GM18868 (cell line): ENCODE measurements around the gene PTPRA.
"Not testable (repeated sequence)": the region's sequence is repeated elsewhere in the genome, so short reads cannot be mapped to it uniquely, and the experiment has no call there.

Experiments used
- ATAC-seq: cut with Tn5 transposase; IDR thresholded peaks from one replicate; pipeline ENCODE4 v1.9.1; 2021; ENCODE audit warnings: mild to moderate bottlenecking, moderate library complexity; ENCODE audit not compliant: unreplicated experiment

PTPRA gene

GRCh38 chr20:3067139-3068014, 194.1 kb downstream of the PTPRA start:
- ATAC-seq = no peak

GRCh38 chr20:3068075-3068474, 194.8 kb downstream of the PTPRA start:
- ATAC-seq = no peak

GRCh38 chr20:3068986-3069900, 196.0 kb downstream of the PTPRA start:
- ATAC-seq = no peak

GRCh38 chr20:3070725-3071124, 197.4 kb downstream of the PTPRA start:
- no peak for ATAC-seq

GRCh38 chr20:3071266-3071609, 198.0 kb downstream of the PTPRA start:
- ATAC-seq = no peak

GRCh38 chr20:3071610-3072529, 198.6 kb downstream of the PTPRA start, which contains the start of gene OXT:
TSS of gene OXT (plus strand) at chr20:3071620. CDS start at chr20:3071656, 36 bp downstream.
- ATAC-seq = no peak

GRCh38 chr20:3072530-3073250, 199.4 kb downstream of the PTPRA start:
- no peak for ATAC-seq

GRCh38 chr20:3073251-3073643, 200.0 kb downstream of the PTPRA start:
- ATAC-seq = not testable (repeated sequence)

- no peak for ATAC-seq
These were observed 201.5 kb downstream of the PTPRA start for GRCh38 chr20:3074812-3075211.

GRCh38 chr20:3075315-3075714, 202.0 kb downstream of the PTPRA start:
- ATAC-seq = not testable (repeated sequence)

GRCh38 chr20:3077618-3078134, 204.4 kb downstream of the PTPRA start:
- ATAC-seq = no peak

GRCh38 chr20:3080939-3081388, 207.7 kb downstream of the PTPRA start:
- ATAC-seq = no peak

GRCh38 chr20:3081641-3082040, 208.4 kb downstream of the PTPRA start:
- ATAC-seq = no peak

- no peak for ATAC-seq
These were observed 209.1 kb downstream of the PTPRA start for GRCh38 chr20:3082306-3082951.

- ATAC-seq = no peak
These were observed 210.0 kb downstream of the PTPRA start for GRCh38 chr20:3082955-3083952.

- ATAC-seq = no peak
These were observed 211.2 kb downstream of the PTPRA start, which contains the start of gene AVP for GRCh38 chr20:3084283-3084985. TSS of gene AVP (minus strand) at chr20:3084724. CDS start at chr20:3084674, 50 bp downstream.

GRCh38 chr20:3084986-3085360, 211.7 kb downstream of the PTPRA start:
- no peak for ATAC-seq
